Measurements from ENCODE around the gene FUT7.
A peak's percentile ranks its signal among the peaks of the same experiment; 100 is the strongest.

The FUT7 gene

GRCh38 chr9:136991993-136992818, 39.7 kb downstream of the FUT7 start, which contains the start of gene PAXX (continued):
- TF ChIP-seq PRDM6 (tag by site-specific recombination; IDR thresholded peaks at IDR 0.05) (no peak), ZNF148 (tag by site-specific recombination; IDR thresholded peaks at IDR 0.05; ENCODE audit: borderline replicate concordance) (no peak), ZNF114 (tag by site-specific recombination; IDR thresholded peaks at IDR 0.05) (no peak), ZSCAN5A (tag by site-specific recombination; IDR thresholded peaks at IDR 0.05) (peak; percentile 36; the same call in 1 of the 2 replicates), ZNF423 (tag by site-specific recombination; IDR thresholded peaks at IDR 0.05) (no peak), MEIS1 (CRISPR knock-in tag; IDR thresholded peaks at IDR 0.05; ENCODE audit: borderline replicate concordance) (no peak), BCL11A (tag by site-specific recombination; IDR thresholded peaks at IDR 0.05; ENCODE audit: low read depth) (0 out of 2 replicates have a peak, but pooled peaks have one; percentile 12), ZNF248 (tag by site-specific recombination; IDR thresholded peaks at IDR 0.05) (no peak), ZNF335 (tag by site-specific recombination; conservative IDR thresholded peaks at IDR 0.05) (peak; percentile 97), WT1 (tag by site-specific recombination; IDR thresholded peaks at IDR 0.05) (peak; percentile 39; the same call in 1 of the 2 replicates), ZNF548 (tag by site-specific recombination; IDR thresholded peaks at IDR 0.05) (no peak), ZNF777 (tag by site-specific recombination; IDR thresholded peaks at IDR 0.05; ENCODE audit: borderline replicate concordance) (peak; percentile 34; the same call in 1 of the 2 replicates), ZNF677 (tag by site-specific recombination; IDR thresholded peaks at IDR 0.05) (no peak), SP7 (tag by site-specific recombination; IDR thresholded peaks at IDR 0.05) (peak; percentile 66), KLF9 (tag by site-specific recombination; IDR thresholded peaks at IDR 0.05; ENCODE audit: low read depth) (peak; percentile 97), ZNF354C (tag by site-specific recombination; IDR thresholded peaks at IDR 0.05; ENCODE audit: borderline replicate concordance, low read depth) (no peak), ZNF518A (tag by site-specific recombination; conservative IDR thresholded peaks at IDR 0.05; ENCODE audit: low read depth) (no peak), ZNF239 (tag by site-specific recombination; IDR thresholded peaks at IDR 0.05) (no peak), ZIC2 (tag by site-specific recombination; IDR thresholded peaks at IDR 0.05) (peak; percentile 54), GLIS2 (tag by site-specific recombination; IDR thresholded peaks at IDR 0.05) (no peak; the same call in 1 of the 2 replicates), PRDM4 (tag by site-specific recombination; IDR thresholded peaks at IDR 0.05) (0 out of 2 replicates have a peak, but pooled peaks have one; percentile 10), ZNF280C (tag by site-specific recombination; IDR thresholded peaks at IDR 0.05) (no peak)

Measured in HEK293 (cell line).